Cardiac atrium fibroblast (primary cell): Measurements from ENCODE around the gene CR1L. TPM values are rescaled to one million over a fixed set of nuclear protein-coding genes. Genes with fewer than 3 reads are reported as not detected.

Experiments
- total RNA-seq: library from RNA; depleted of rRNA; stranded (reverse); fragments of >200 nt; gene quantifications from 2 replicates; pipeline ENCODE4 v1.2.3, GENCODE V29; 2015

Gene CR1L
- total RNA-seq, result not detected in 2 replicates

GRCh38 chr1:207644852-207645634, at the start of gene CR1L:
TSS of gene CR1L (plus strand) at chr1:207645133. CDS start at chr1:207645234, 101 bp downstream.

GRCh38 chr1:207751790-207752455, 107.0 kb downstream of the CR1L start, which contains the start of gene CD46:
TSS of gene CD46 (plus strand) at chr1:207752054. CDS start at chr1:207752213, 159 bp downstream.

Other genes with a start within 250 kb of the CR1L start
- gene CR2, start 190.8 kb upstream of the CR1L start, total RNA-seq, result not detected in 2 replicates
- not detected in 2 replicates for gene CR1, start 149.0 kb upstream of the CR1L start, total RNA-seq
- 69.3 and 86.2 TPM in 2 replicates for gene CD46, start 106.9 kb downstream of the CR1L start, total RNA-seq